ENCODE measurements around the gene OR4A5. TPM values are rescaled to one million over a fixed set of nuclear protein-coding genes. Genes with fewer than 3 reads are reported as not detected.
"Not testable (repeated sequence)": the region's sequence is repeated elsewhere in the genome, so short reads cannot be mapped to it uniquely, and the experiment has no call there.

OR4A5 gene, protein sequence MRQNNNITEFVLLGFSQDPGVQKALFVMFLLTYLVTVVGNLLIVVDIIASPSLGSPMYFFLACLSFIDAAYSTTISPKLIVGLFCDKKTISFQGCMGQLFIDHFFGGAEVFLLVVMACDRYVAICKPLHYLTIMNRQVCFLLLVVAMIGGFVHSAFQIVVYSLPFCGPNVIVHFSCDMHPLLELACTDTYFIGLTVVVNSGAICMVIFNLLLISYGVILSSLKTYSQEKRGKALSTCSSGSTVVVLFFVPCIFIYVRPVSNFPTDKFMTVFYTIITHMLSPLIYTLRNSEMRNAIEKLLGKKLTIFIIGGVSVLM
- total RNA-seq (2021; ENCODE audit: unreplicated experiment) = not detected
- polyA plus RNA-seq (2012; ENCODE audit: insufficient read length) = not detected
- not detected for Bru-seq, nascent RNA
- not detected for BruChase-seq, experiment 1, labeled RNA remaining after a 2-hour chase
- not detected for BruChase-seq, experiment 2, labeled RNA remaining after a 6-hour chase
- long read RNA-seq = 0 reads

DNA sequence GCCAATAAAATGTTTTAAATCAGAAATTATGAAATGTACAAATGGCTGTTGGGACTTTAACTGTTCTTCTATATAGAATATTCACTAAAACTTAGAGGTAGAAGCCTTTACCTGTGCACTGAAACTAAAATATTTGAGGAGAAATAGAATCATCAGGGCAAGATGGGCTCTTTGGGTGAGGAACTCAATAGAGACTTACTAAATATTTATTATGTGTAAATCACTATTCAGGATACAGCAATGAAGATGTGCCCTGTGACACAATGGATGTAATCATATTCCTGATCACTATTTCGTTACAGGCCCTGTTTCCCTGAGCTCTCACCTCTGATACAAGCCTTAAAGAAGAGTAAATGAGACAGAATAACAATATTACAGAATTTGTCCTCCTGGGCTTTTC, at the start of gene OR4A5:
Gene OR4A5 (plus strand): TSS at position 301 of the 400 bp plus-strand sequence. CDS start 53 bp downstream, at position 354.
- H3K4me1 ChIP-seq (ENCODE audit: control insufficient read depth, insufficient read depth, low read length); H3K36me3 ChIP-seq (ENCODE audit: control insufficient read depth, insufficient read depth, low read length); POLR2A ChIA-PET; CTCF ChIA-PET; in situ Hi-C loops (cut with HindIII; ENCODE audit: low pct_unique_long_range_greater_than_20kb, low sequenced_read_pairs); DNase-seq (ENCODE audit: low read depth, low spot score); BruUV-seq (replicated peaks); H3K4me3 ChIP-seq (ENCODE audit: low read depth in 2 of 2, low read length in 2 of 2); H3K27me3 ChIP-seq (ENCODE audit: control insufficient read depth, insufficient read depth, low read length); ATAC-seq; H3K27ac ChIP-seq (ENCODE audit: low read length); intact Hi-C loops (cut with micrococcal nuclease; ENCODE audit: unreplicated experiment); H3K9me3 ChIP-seq (ENCODE audit: control insufficient read depth, insufficient read depth, low read depth, low read length): not testable (repeated sequence)

GRCh38 chr11:54720094-54720493, 13.5 kb downstream of the OR4A5 start:
- H3K4me1 ChIP-seq (ENCODE audit: control insufficient read depth, insufficient read depth, low read length); BruUV-seq (replicated peaks); ATAC-seq; intact Hi-C loops (cut with micrococcal nuclease; ENCODE audit: unreplicated experiment); in situ Hi-C loops (cut with HindIII; ENCODE audit: low pct_unique_long_range_greater_than_20kb, low sequenced_read_pairs); CTCF ChIA-PET; H3K36me3 ChIP-seq (ENCODE audit: control insufficient read depth, insufficient read depth, low read length); H3K4me3 ChIP-seq (ENCODE audit: low read depth in 2 of 2, low read length in 2 of 2); H3K27me3 ChIP-seq (ENCODE audit: control insufficient read depth, insufficient read depth, low read length); H3K27ac ChIP-seq (ENCODE audit: low read length); DNase-seq (ENCODE audit: low read depth, low spot score); H3K9me3 ChIP-seq (ENCODE audit: control insufficient read depth, insufficient read depth, low read depth, low read length); POLR2A ChIA-PET: not testable (repeated sequence)

Other genes with a start within 250 kb of the OR4A5 start
- gene OR4C46, start 102.8 kb upstream of the OR4A5 start, total RNA-seq (2021; ENCODE audit: unreplicated experiment) = not detected

Data from Panc1 (cell line).